GM12878 (cell line): ENCODE measurements around the gene SPRR2A. TPM values are rescaled to one million over a fixed set of nuclear protein-coding genes. Genes with fewer than 3 reads are reported as not detected.

Experiments
- ATAC-seq: fragments of 200-7000 bp; cut with Tn5 transposase; 3 replicates; pipeline ENCODE4 v1.9.1; 2020; ENCODE audit warnings: mild to moderate bottlenecking, moderate library complexity
- BruUV-seq: library from RNA; stranded (reverse); fragments of 400-500 nt; replicated peaks from 2 replicates; lab custom pipeline; 2021; lab: Mats Ljungman, UMichigan
- CTCF ChIA-PET: fragments of 300-600 bp; sonication (Branson Sonifier 250); formaldehyde crosslinking; extraction: SDS; loops from one replicate; lab custom pipeline; 2021; ENCODE audit warnings: inconsistent platforms; lab: Yijun Ruan, JAX
- POLR2A ChIA-PET: fragments of 350-600 bp; formaldehyde crosslinking; extraction: SDS; loops from one replicate; lab custom pipeline; 2021; ENCODE audit warnings: inconsistent platforms; lab: Charles Lee
- RAD21 ChIA-PET: fragments of 300-600 bp; sonication (Branson Sonifier 250); formaldehyde crosslinking; loops from one replicate; lab custom pipeline; 2023; ENCODE audit warnings: antibody characterized with exemption; ENCODE audit not compliant: unreplicated experiment; lab: Charles Lee
- SMC1A ChIA-PET: fragments of 300-600 bp; sonication (Branson Sonifier 250); formaldehyde crosslinking; loops from one replicate; lab custom pipeline; 2023; ENCODE audit not compliant: unreplicated experiment, uncharacterized antibody; lab: Charles Lee
- DNase-seq: peaks from one replicate; pipeline ENCODE4 v3.0.0-alpha.2; 2011; ENCODE audit warnings: low read depth, low spot score
- FAIRE-seq: peaks from 3 replicates; lab custom pipeline; 2011; peaks lifted over from hg19 to GRCh38; lab: Jason Lieb, UNC
- H2AFZ ChIP-seq: 2 replicates; pipeline ENCODE4 v1.6.0; 2011; ENCODE audit warnings: low read depth, low read length, control low read depth; ENCODE audit not compliant: control insufficient read depth
- H3K27ac ChIP-seq: 2 replicates; pipeline ENCODE4 v1.5.1; 2011; ENCODE audit warnings: control low read depth; ENCODE audit not compliant: control insufficient read depth, insufficient read depth
- H3K27me3 ChIP-seq, 2 experiments: replicated peaks in 1 of 2; 2 replicates each; pipeline versions ENCODE4 v1.6.0 to v1.6.1; 2011; ENCODE audit warnings: low read length in 1 of 2; ENCODE audit not compliant: control insufficient read depth in 2 of 2, insufficient read depth in 2 of 2
- H3K36me3 ChIP-seq, 2 experiments: 2 replicates each; pipeline ENCODE4 v1.5.1; 2011; ENCODE audit warnings: low read length in 1 of 2; ENCODE audit not compliant: control insufficient read depth in 2 of 2, insufficient read depth in 2 of 2
- H3K4me1 ChIP-seq: 2 replicates; pipeline ENCODE4 v1.6.1; 2011; ENCODE audit warnings: mild to moderate bottlenecking, low read length, moderate library complexity, mixed read lengths; ENCODE audit not compliant: control insufficient read depth, insufficient read depth
- H3K4me2 ChIP-seq: 2 replicates; pipeline ENCODE4 v1.6.0; 2011; ENCODE audit warnings: control low read depth; ENCODE audit not compliant: control insufficient read depth, insufficient read depth
- H3K4me3 ChIP-seq: fragments of 200-600 bp; sonication (generic); 2 replicates; pipeline ENCODE4 v1.5.1; 2016
- H3K79me2 ChIP-seq: 2 replicates; pipeline ENCODE4 v1.6.0; 2011; ENCODE audit warnings: low read length; ENCODE audit not compliant: control insufficient read depth, insufficient read depth
- H3K9ac ChIP-seq: 2 replicates; pipeline ENCODE4 v1.8.0; 2011; ENCODE audit warnings: low read length, control low read depth, mixed read lengths; ENCODE audit not compliant: control insufficient read depth, insufficient read depth
- H3K9me3 ChIP-seq: replicated peaks from 3 replicates; pipeline ENCODE4 v1.5.1; 2011; ENCODE audit warnings: mild to moderate bottlenecking, low read length; ENCODE audit not compliant: control insufficient read depth, insufficient read depth
- H4K20me1 ChIP-seq: 2 replicates; pipeline ENCODE4 v1.6.0; 2011; ENCODE audit not compliant: control insufficient read depth, insufficient read depth
- IKZF1 ChIP-seq: fragments of 450-650 bp; conservative IDR thresholded peaks from 2 replicates; pipeline ENCODE4 v1.6.1; 2017; ENCODE audit warnings: antibody characterized with exemption, mild to moderate bottlenecking
- IKZF2 ChIP-seq, 2 experiments: fragments of 450-650 bp; IDR thresholded peaks; 2 replicates each; pipeline ENCODE4 v1.6.1; 2017; ENCODE audit warnings: mild to moderate bottlenecking in 2 of 2, moderate library complexity in 2 of 2
- MTA2 ChIP-seq: fragments of 450-650 bp; IDR thresholded peaks from 2 replicates; pipeline ENCODE4 v1.6.1; 2016; ENCODE audit warnings: low read depth, mild to moderate bottlenecking, moderate library complexity
- NFIC ChIP-seq: IDR thresholded peaks from 2 replicates; pipeline ENCODE4 v1.6.1; 2012; ENCODE audit warnings: low read depth, mild to moderate bottlenecking, inconsistent platforms, low read length, moderate library complexity
- NKRF ChIP-seq: fragments of 450-650 bp; conservative IDR thresholded peaks from 2 replicates; pipeline ENCODE4 v1.6.1; 2017; ENCODE audit warnings: mild to moderate bottlenecking, moderate library complexity
- NR2F1 ChIP-seq: fragments of 450-650 bp; conservative IDR thresholded peaks from 2 replicates; pipeline ENCODE4 v1.6.1; 2017; ENCODE audit warnings: mild to moderate bottlenecking
- PAX5 ChIP-seq: IDR thresholded peaks from 2 replicates; pipeline ENCODE4 v1.6.1; 2011; ENCODE audit warnings: low read depth, low read length, borderline replicate concordance
- RB1 ChIP-seq: fragments of 450-650 bp; formaldehyde crosslinking; IDR thresholded peaks from 2 replicates; pipeline ENCODE4 v1.6.1; 2017; ENCODE audit warnings: mild to moderate bottlenecking, borderline replicate concordance
- RUNX3 ChIP-seq: IDR thresholded peaks from 2 replicates; pipeline ENCODE4 v1.6.1; 2012; ENCODE audit warnings: low read length, inconsistent platforms
- TCF3 ChIP-seq: IDR thresholded peaks from 2 replicates; pipeline ENCODE4 v1.6.1; 2012; ENCODE audit warnings: low read depth, mild to moderate bottlenecking, low read length, borderline replicate concordance; ENCODE audit not compliant: insufficient read depth
- TCF7 ChIP-seq: IDR thresholded peaks from 2 replicates; pipeline ENCODE4 v1.6.1; 2014; ENCODE audit warnings: antibody characterized with exemption, borderline replicate concordance
- in situ Hi-C: fragments of 300-500 bp; cut with MboI; formaldehyde crosslinking; loops from 9 replicates; pipeline ENCODE4 v1.14.3; 2018; ENCODE audit warnings: mixed read lengths
- intact Hi-C: fragments of 100-400 bp; cut with micrococcal nuclease; formaldehyde crosslinking; loops from one replicate; pipeline ENCODE4 v1.14.2; 2022; ENCODE audit not compliant: unreplicated experiment
- polyA plus RNA-seq, 11 experiments: library from polyadenylated mRNA; depleted of rRNA in 4 of 11; unstranded in 6 of 11; stranded (reverse) in 5 of 11; fragments of >200 nt; fragmentation: Nextera tagmentation in 4 of 11; fragmentation: Illumina TruSeq in 1 of 11; extraction: Ambion mirVana in 4 of 11; extraction: Trizol in 1 of 11; gene quantifications; 1 replicate in 1 of 11; 2 replicates in 10 of 11; pipeline versions ENCODE4 v1.2.1 to v1.2.3, GENCODE V29; 2011 to 2016; ENCODE audit warnings: inconsistent platforms in 2 of 11, missing spikeins in 2 of 11, low read depth in 1 of 11
- total RNA-seq, 4 experiments: library from RNA; depleted of rRNA in 3 of 4; stranded (reverse); fragments of >200 nt in 3 of 4; fragmentation: Illumina TruSeq in 1 of 4; extraction: Trizol in 1 of 4; gene quantifications; 2 replicates each; pipeline versions ENCODE4 v1.2.1 to v1.2.3, GENCODE V29; 2013 to 2021

The SPRR2A gene
- total and polyA plus RNA-seq, 10 of the 15 experiments (the other 5 are each of a cell fraction or from before 2014, with no cell fraction given), result not detected

GRCh38 chr1:153032073-153032472 is 25.2 kb downstream of the SPRR2A start:
- RAD21 ChIA-PET, result interaction anchor here (1.1 to 1.2 kb wide), 2 partner anchors 71 to 161 kb away, joined by 3 to 5 read pairs; no protein-coding TSS in a partner anchor
- CTCF ChIA-PET, result interaction anchor here (0.6 to 1.8 kb wide), 7 partner anchors 51 to 981 kb away, joined by 3 to 8 read pairs (median 3); no protein-coding TSS in a partner anchor
- Histone ChIP-seq H3K4me3 (no peak overlapping the region), H3K27ac (no peak overlapping the region), H3K9me3 (no peaks in the 10 kb centered on the region), H3K9ac (no peak overlapping the region), H3K27me3 (no peaks in the 10 kb centered on the region; a peak in 1 of 4 replicates), H3K4me1 (no peaks in the 10 kb centered on the region), H3K79me2 (no peaks in the 10 kb centered on the region), H2AFZ (no peak overlapping the region), H3K36me3 (no peaks in the 10 kb centered on the region), H3K4me2 (no peak overlapping the region), H4K20me1 (no peaks in the 10 kb centered on the region)
- no TSS peak for BruUV-seq
- intact Hi-C loops, result loop anchor here (10.0 kb wide), 1 partner anchor 157 kb away; the partner anchor contains the start of gene SMCP
- TF ChIP-seq MTA2 (peak; percentile 46; the same call in 1 of the 2 replicates), TCF7 (0 out of 2 replicates have a peak, but pooled peaks have one; percentile 47), IKZF1 (peak; percentile 40), RB1 (no peak), NFIC (0 out of 2 replicates have a peak, but pooled peaks have one; percentile 22), TCF3 (no peak), PAX5 (0 out of 2 replicates have a peak, but pooled peaks have one; percentile 22), IKZF2 (IDR thresholded peaks at IDR 0.05) (peak in 1 of 2 experiments; percentile 23; a peak in 1 of 4 replicates), NR2F1 (0 out of 2 replicates have a peak, but pooled peaks have one; percentile 17), NKRF (no peak), RUNX3 (peak; percentile 76)
- no peak for FAIRE-seq
- DNase-seq, result no peak
- SMC1A ChIA-PET, result interaction anchor here (1.0 to 1.5 kb wide), 3 partner anchors 13 to 108 kb away, joined by 3 to 5 read pairs (median 3); no protein-coding TSS in a partner anchor
- in situ Hi-C loops, result no loop called here
- POLR2A ChIA-PET, result no interaction called here
- ATAC-seq, result peak; percentile 58
